IgD-negative memory B cell (primary cell): ENCODE data around the gene PALM. TPM values are rescaled to one million over a fixed set of nuclear protein-coding genes. Genes with fewer than 3 reads are reported as not detected.
A peak's percentile ranks its signal among the peaks of the same experiment; 100 is the strongest.
"Not testable (repeated sequence)": the region's sequence is repeated elsewhere in the genome, so short reads cannot be mapped to it uniquely, and the experiment has no call there.

Source experiments
- H3K27ac Mint-ChIP-seq, 3 donors: one replicate each; pipeline ENCODE4 v1.8.0; 2020 to 2022; ENCODE audit warnings: mild to moderate bottlenecking in 3 of 3, mixed read lengths in 3 of 3, moderate library complexity in 1 of 3
- H3K27me3 Mint-ChIP-seq: one replicate; pipeline ENCODE4 v1.8.0; 2021; ENCODE audit warnings: mixed read lengths
- H3K36me3 Mint-ChIP-seq: one replicate; pipeline ENCODE4 v1.8.0; 2020; ENCODE audit warnings: mild to moderate bottlenecking, mixed read lengths
- H3K4me1 Mint-ChIP-seq, 3 donors: one replicate each; pipeline ENCODE4 v1.8.0; 2020 to 2022; ENCODE audit warnings: mixed read lengths in 3 of 3, mild to moderate bottlenecking in 1 of 3
- H3K4me3 Mint-ChIP-seq, 4 donors: one replicate each; pipeline ENCODE4 v1.8.0; 2020 to 2022; ENCODE audit warnings: mild to moderate bottlenecking in 4 of 4, mixed read lengths in 4 of 4, moderate library complexity in 3 of 4
- H3K9me3 Mint-ChIP-seq, 3 donors: one replicate each; pipeline ENCODE4 v1.8.0; 2020 to 2021; ENCODE audit warnings: mixed read lengths in 3 of 3, mild to moderate bottlenecking in 1 of 3
- polyA plus RNA-seq: library from polyadenylated mRNA; unstranded; fragments of 300-500 nt; fragmentation: Illumina TruSeq; gene quantifications from one replicate; pipeline ENCODE4 v1.2.3, GENCODE V29; 2021

PALM gene
- polyA plus RNA-seq, 1 donor from 2014 or later: not detected

DNA sequence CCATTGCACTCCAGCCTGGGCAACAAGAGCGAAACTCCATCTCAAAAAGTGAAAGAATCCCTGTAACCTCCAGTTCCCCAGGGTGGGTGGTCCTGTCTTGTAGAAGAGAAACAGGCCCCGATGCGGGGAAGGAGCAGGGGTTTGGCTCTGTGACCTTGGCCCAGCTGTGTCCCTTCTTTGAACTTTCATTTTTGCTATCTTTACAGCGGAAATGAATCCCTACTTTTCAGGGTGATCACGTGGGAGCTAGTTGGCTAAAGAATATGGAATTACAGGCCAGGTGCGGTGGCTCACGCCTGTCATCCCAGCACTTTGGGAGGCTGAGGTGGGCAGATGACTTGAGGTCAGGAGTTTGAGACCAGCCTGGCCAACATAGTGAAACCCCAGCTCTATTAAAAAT is 36.4 kb downstream of the PALM start:
- not testable (repeated sequence) for H3K27ac Mint-ChIP-seq, H3K36me3 Mint-ChIP-seq, H3K27me3 Mint-ChIP-seq, H3K9me3 Mint-ChIP-seq, H3K4me1 Mint-ChIP-seq, H3K4me3 Mint-ChIP-seq

DNA sequence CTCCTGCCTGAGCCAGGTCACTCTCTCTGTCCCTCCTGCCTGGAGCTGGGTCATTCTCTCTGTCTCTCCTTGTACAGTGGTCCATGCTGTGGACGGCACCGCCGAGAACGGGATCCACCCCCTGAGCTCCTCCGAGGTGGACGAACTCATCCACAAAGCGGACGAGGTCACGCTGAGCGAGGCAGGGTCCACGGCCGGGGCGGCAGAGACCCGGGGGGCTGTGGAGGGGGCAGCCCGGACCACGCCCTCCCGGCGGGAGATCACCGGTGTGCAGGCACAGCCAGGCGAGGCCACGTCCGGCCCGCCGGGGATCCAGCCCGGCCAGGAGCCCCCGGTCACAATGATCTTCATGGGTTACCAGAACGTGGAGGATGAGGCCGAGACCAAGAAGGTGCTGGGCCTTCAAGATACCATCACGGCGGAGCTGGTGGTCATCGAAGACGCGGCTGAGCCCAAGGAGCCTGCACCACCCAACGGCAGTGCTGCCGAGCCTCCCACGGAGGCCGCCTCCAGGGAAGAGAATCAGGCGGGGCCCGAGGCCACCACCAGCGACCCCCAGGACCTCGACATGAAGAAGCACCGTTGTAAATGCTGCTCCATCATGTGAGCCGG is 37.6 kb downstream of the PALM start:
- Mint-ChIP-seq H3K27ac (no peak overlapping the region), H3K27me3 (no peaks in the 10 kb centered on the region), H3K4me1 (peaks cover 0 to 7% (median 3%) of the 10 kb centered on the region in 3 donors), H3K4me3 (no peak overlapping the region), H3K9me3 (no peaks in the 10 kb centered on the region), H3K36me3 (no peaks in the 10 kb centered on the region)

DNA sequence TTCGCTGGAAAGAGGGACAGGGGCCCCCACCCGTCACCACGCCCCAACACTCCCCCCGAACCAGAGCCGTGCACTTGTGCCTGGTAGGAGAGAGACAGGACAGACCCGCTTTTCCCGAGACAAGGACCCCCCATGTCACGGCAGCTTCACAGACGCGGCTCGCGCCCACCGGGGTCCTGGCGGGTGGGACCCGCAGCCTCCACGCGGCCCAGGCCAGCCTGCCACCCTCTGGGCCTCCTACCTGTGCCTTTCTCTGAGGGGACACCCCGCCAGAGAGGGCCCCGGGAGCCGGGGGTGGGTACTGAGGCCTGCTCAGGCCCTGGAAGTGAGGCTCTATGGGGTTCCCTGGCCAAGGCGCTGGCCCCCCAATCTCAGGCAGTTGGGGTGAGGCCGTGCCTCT is 38.2 kb downstream of the PALM start:
- Mint-ChIP-seq H3K4me3 (no peak overlapping the region), H3K27me3 (no peaks in the 10 kb centered on the region), H3K4me1 (peaks cover 0 to 7% (median 3%) of the 10 kb centered on the region in 3 donors), H3K9me3 (no peaks in the 10 kb centered on the region), H3K36me3 (no peaks in the 10 kb centered on the region), H3K27ac (no peak overlapping the region)

DNA sequence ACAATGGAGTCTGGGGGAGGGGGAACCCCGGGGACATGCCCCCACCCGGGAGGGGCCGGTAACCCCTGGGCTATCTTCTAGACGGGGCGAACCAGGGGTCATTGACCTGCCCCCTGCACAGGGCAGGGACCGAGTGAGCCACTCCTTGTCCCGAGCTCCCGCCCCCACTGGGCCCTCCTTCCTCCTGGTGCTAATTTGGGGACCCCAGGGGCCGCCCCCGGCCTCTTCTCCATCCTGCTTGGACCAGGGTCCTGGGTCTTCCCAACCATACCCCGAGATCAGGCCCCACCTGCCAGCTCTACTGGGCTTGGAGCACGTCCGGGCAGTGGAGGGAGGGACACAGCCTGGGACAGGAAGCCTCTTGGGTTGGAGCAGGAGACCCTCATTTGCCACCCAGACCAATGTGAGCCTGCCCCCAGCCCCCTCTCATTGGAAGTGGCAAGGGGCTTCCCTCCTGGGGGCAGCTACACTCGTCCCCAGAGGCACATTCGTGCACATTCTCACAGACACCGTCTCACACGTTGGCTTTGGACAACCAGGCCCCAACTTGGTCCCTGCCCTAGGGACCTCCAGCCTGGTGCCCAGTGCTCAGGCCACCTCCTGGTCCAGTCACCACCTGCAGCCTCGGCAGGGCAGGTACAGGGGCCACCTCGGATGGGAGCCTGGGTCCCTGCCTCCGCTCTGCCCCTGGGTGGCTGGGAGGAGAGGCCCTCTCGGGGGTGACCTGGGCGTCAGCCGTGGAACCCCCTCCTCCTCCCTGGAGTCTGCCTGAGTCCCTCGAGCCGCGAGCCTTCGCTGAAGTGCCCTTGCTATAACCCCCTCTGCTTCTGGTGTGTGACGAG is 38.9 kb downstream of the PALM start:
- H3K36me3 Mint-ChIP-seq: no peaks in the 10 kb centered on the region
- H3K9me3 Mint-ChIP-seq: no peaks in the 10 kb centered on the region
- no peak overlapping the region for H3K27ac Mint-ChIP-seq
- peaks cover 0 to 7% (median 3%) of the 10 kb centered on the region in 3 donors for H3K4me1 Mint-ChIP-seq
- H3K27me3 Mint-ChIP-seq: peaks cover 2% of the 10 kb centered on the region
- peak overlapping the region in 1 of 4 donors; percentile 27 for H3K4me3 Mint-ChIP-seq

DNA sequence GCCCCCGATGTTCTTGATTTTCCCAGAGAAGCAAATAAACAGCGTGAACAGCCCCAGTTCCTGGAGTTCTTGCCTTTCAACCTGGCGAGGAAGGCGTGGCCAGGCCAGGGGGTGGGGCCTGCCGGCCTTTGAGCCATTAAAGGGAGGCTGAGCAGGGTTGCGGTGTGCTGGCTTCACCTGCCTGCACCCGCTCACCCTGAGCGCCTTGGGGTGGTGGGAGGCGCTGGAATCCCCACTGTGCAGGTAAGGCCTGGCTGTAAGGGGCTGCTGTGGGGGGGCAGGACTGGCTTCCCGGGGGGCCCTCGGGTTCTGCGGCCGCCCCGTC is 39.5 kb downstream of the PALM start:
- H3K4me1 Mint-ChIP-seq: peaks cover 0 to 4% (median 3%) of the 10 kb centered on the region in 3 donors
- peaks cover 2% of the 10 kb centered on the region for H3K27me3 Mint-ChIP-seq
- no peaks in the 10 kb centered on the region for H3K36me3 Mint-ChIP-seq
- H3K4me3 Mint-ChIP-seq: no peak overlapping the region
- H3K9me3 Mint-ChIP-seq: no peaks in the 10 kb centered on the region
- no peak overlapping the region for H3K27ac Mint-ChIP-seq

DNA sequence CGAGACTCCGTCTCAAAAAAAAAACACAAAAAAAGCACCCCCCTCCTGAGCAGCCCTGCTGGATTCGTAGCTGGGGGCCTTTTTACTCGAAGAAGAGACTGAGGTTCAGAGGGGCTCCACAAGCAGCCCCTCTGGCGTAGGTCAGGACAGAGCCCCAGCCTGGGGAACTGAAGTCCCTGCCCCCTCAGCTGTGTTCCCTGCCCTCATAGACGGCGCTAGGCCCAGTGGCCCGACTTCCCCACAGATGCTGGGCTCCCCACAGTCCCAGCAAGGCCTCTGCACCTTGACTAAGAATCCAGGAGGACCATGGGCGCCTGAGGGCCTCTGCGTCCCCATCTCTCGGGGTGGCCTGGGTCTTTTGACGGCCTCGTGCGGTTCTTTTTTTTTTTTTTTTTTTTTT is 41.1 kb downstream of the PALM start:
- Mint-ChIP-seq H3K27ac (no peak overlapping the region), H3K36me3 (no peaks in the 10 kb centered on the region), H3K4me3 (no peak overlapping the region), H3K9me3 (no peaks in the 10 kb centered on the region), H3K27me3 (peaks cover 2% of the 10 kb centered on the region), H3K4me1 (no peaks in the 10 kb centered on the region)

DNA sequence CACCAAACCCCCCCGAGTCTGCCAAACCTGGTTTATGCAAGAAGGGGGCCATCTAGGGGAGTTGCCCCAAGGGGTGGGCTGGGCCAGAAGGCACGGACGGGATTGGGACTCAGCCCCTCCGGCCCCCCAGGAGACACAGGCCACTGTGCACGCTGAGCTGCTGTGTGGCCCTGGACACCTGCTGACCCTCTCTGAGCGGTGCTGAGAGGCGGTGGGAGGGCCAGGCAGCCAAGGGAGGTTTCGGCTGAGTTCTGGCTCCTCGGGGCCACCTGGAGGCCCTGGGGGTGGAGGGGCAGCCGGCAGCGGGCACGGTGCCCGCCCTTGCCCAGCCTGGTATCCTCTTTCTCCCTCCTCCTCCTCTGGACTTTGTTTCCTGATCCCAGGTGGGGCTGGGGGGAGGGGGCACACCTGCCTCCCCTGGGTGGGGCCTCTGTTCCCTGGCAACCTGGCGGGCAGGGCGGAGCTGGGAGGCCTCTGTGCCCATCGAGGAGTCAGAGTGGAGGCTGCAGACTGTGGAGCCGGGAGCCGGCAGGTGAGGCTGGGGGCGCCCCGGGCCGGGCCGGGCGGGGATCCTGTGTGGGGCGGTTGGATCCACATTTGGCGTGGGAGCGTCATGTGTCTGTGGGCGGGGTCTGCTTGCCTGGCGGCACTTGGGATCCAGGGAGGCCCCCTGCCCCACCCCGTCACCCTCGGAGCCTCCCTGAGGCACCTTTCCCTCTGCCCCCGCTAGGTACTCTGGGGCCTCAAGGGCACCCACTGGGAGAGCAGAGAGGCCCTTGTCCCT is 42.1 kb downstream of the PALM start, which contains the start of gene MISP:
MISP (plus strand) TSS at position 473 of the 784 bp plus-strand sequence. CDS start 5,835 bp downstream, outside the sequence.
- H3K27ac Mint-ChIP-seq: no peak within 1 kb of the TSS
- no peaks in the 10 kb centered on the region for H3K4me1 Mint-ChIP-seq
- no peaks in the 10 kb centered on the region for H3K9me3 Mint-ChIP-seq
- no peak within 1 kb of the TSS for H3K4me3 Mint-ChIP-seq
- no peaks in the 10 kb centered on the region for H3K36me3 Mint-ChIP-seq
- peaks cover 2% of the 10 kb centered on the region for H3K27me3 Mint-ChIP-seq

DNA sequence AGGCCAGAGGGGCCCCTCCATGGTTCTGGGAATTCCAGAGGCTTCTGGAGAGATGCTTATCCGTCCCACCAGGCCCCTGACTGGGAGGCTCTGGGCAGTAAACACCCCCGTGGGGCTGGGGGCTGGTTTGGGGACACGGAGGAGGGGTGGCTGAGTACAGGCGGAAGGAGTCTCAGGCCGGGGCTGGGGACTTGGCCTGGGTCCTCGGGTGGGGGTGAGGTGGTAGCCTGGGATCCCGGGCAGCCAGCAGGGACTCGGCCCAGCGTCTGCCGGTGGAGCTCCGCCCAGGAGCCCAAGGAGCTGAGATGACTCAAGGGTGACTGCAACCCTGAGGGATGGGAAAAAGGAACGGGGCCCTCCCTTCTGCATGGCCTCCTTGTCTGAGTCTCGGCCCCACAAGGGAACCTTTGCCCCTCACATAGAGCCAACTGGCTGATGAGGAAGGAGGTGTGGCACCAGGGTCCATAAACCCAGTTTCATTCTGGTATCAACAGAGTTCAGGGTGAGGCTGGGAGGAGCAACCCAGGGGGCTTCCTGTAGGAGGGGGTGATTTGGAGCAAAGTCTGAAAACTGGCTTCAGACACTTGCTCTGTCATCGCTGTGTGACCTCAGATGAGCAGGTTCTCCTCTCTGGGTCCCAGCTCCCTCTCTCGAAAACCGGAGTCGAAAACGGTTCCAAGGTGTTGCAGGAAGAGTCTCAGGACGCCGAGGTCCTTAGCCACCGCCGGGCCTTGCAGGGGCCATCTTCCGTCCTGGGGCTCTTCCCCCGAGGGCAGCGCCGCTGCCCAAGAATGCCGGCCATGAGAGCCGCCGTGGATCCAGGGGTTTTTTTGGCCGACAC is 43.0 kb downstream of the PALM start:
- no peaks in the 10 kb centered on the region for H3K4me1 Mint-ChIP-seq
- peaks cover 0 to 3% (median 0%) of the 10 kb centered on the region in 3 donors for H3K9me3 Mint-ChIP-seq
- no peaks in the 10 kb centered on the region for H3K36me3 Mint-ChIP-seq
- H3K27me3 Mint-ChIP-seq: peaks cover 2% of the 10 kb centered on the region
- no peak overlapping the region for H3K27ac Mint-ChIP-seq
- H3K4me3 Mint-ChIP-seq: no peak overlapping the region

DNA sequence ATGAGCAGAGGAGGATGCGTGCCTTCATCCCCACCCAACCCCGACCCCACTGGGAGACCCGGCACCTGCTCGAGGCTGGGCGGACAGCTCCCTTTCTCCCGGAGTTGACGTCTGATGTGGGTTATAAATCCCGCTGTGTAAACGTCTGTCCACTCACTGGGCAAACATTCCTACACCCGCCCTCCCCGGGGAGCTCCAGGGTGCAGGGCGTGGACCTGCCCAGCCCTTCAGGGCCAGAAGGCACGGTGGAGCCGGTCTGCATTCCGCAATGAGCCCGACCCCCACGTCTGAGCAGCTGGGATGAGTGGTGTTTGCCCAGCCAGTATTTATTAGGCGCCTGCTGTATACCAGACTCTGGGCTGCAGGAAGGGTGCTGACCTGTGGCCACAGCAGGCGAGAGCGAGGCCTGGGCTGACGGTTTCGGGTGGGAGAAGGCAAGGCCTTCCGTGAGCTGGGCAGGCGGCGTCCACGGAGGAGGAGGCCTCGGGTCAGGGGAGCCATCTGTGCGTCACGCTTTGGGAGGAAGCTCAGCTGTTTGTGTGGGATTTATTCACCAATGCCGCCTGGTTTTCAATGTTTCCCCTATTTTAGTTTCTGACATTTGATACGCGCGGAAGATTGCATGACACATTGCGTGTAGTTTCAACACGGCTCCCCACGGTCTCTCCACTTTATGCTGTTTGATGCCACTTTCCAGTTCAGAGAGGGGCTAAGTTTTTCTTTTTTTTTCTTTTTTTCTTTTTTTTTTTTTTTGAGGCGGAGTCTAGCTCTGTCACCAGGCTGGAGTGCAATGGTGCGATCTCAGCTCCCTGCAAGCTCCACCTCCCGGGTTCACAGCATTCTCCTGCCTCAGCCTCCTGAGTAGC is 44.1 kb downstream of the PALM start:
- no peaks in the 10 kb centered on the region for H3K4me1 Mint-ChIP-seq
- no peak overlapping the region for H3K27ac Mint-ChIP-seq
- peaks cover 0 to 6% (median 0%) of the 10 kb centered on the region in 3 donors for H3K9me3 Mint-ChIP-seq
- H3K4me3 Mint-ChIP-seq: no peak overlapping the region
- H3K27me3 Mint-ChIP-seq: peaks cover 2% of the 10 kb centered on the region
- H3K36me3 Mint-ChIP-seq: no peaks in the 10 kb centered on the region

DNA sequence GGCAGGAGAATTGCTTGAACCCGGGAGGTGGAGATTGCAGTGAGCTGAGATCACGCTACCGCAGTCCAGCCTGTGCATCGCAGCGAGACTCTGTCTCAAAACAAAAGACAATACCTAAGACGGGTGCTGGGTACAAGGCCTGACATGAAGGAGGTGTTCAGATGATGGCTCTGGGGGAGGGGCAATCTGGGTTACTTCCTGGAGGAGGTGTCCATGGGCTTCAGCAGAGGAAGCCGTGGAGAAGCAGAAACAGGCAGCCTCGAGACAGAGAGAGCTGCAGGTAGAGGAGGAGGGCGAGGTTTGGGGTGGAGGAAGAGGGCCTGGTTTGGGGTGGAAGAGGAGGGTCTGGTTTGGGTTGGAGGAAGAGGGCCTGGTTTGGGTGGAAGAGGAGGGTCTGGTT is 45.8 kb downstream of the PALM start:
- H3K27ac Mint-ChIP-seq: no peak overlapping the region

DNA sequence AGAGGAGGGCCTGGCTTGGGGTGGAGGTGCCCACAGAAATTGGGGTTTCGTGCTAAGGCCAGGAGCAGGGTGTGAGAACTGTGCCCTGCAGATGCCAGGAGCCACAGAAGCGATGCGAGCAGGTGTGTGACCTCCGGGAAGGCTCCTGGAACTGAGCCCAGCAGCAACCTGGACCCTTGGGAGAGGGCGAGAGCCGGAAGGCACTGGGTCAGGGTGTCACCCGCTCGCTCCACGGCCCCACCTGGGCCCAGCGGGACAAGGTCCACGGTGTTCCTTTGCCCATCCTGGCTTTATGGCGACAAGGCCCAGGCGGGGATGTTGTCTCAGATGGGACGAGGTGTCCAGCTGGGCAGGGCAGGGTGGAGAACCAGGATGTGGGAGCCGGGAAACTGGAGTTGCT is 46.3 kb downstream of the PALM start:
- no peak overlapping the region for H3K4me3 Mint-ChIP-seq
- peaks cover 0 to 12% (median 0%) of the 10 kb centered on the region in 3 donors for H3K9me3 Mint-ChIP-seq
- H3K36me3 Mint-ChIP-seq: peaks cover 2% of the 10 kb centered on the region
- H3K27ac Mint-ChIP-seq: no peak overlapping the region
- H3K4me1 Mint-ChIP-seq: no peaks in the 10 kb centered on the region
- H3K27me3 Mint-ChIP-seq: peaks cover 2% of the 10 kb centered on the region

More for the DNA sequence above, 45.8 kb downstream of the PALM start:
- Mint-ChIP-seq H3K4me3 (no peak overlapping the region), H3K9me3 (peaks cover 0 to 9% (median 0%) of the 10 kb centered on the region in 3 donors), H3K27me3 (peaks cover 2% of the 10 kb centered on the region), H3K36me3 (peaks cover 2% of the 10 kb centered on the region), H3K4me1 (no peaks in the 10 kb centered on the region)

DNA sequence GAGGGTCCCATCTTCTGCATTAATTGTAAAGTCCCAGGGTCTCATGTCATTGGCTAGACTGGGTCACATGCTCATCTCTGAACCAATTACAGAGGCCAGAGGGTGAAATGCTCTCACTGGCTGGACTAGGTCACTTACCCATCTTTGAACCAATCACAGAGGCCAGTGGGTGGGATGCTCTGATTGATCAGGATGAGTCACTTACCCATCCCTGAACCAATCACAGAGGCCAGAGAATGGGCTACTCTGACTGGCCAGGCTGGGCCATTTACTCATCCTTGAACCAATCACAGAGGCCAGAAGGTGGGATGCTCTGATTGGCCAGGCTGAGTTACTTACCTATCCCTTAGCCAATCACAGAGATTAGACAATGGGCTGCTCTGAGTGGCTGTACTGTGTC is 47.5 kb downstream of the PALM start:
- Mint-ChIP-seq H3K4me1 (no peaks in the 10 kb centered on the region), H3K27me3 (peaks cover 2% of the 10 kb centered on the region), H3K4me3 (no peak overlapping the region), H3K27ac (no peak overlapping the region), H3K36me3 (peaks cover 2% of the 10 kb centered on the region), H3K9me3 (peaks cover 0 to 12% (median 0%) of the 10 kb centered on the region in 3 donors)

DNA sequence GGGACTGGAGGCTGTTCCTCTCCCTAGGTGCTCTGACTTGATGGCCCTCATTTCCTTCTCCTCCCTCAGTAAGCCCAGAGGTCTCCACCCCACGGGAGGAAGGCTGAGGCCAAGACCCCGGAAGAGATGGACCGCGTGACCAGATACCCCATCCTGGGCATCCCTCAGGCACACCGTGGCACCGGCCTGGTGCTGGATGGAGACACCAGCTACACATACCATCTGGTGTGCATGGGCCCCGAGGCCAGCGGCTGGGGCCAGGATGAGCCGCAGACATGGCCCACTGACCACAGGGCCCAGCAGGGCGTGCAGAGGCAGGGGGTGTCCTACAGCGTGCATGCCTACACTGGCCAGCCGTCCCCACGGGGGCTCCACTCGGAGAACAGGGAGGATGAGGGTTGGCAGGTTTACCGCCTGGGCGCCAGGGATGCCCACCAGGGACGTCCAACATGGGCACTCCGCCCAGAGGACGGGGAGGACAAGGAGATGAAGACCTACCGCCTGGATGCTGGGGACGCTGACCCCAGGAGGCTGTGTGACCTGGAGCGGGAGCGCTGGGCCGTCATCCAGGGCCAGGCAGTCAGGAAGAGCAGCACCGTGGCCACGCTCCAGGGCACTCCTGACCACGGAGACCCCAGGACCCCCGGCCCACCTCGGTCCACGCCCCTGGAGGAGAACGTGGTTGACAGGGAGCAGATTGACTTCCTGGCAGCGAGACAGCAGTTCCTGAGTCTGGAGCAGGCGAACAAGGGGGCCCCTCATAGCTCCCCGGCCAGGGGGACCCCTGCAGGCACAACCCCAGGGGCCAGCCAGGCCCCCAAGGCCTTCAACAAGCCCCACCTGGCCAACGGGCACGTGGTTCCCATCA is 48.3 kb downstream of the PALM start:
- Mint-ChIP-seq H3K4me3 (peak overlapping the region in 1 of 4 donors; percentile 76), H3K36me3 (peaks cover 2% of the 10 kb centered on the region), H3K4me1 (no peaks in the 10 kb centered on the region), H3K9me3 (peaks cover 0 to 12% (median 0%) of the 10 kb centered on the region in 3 donors), H3K27me3 (peaks cover 2% of the 10 kb centered on the region), H3K27ac (no peak overlapping the region)
